GM18526 (cell line): Measurements from ENCODE around the gene CCDC57.

Experiments used
- POLR2A ChIP-seq: IDR thresholded peaks from 3 replicates; pipeline ENCODE4 v1.6.1; 2011; ENCODE audit not compliant: insufficient read length; ENCODE audit errors: extremely low read depth

CCDC57 gene

GRCh38 chr17:82058230-82058854 lies 154.3 kb downstream of the CCDC57 start:
- TF ChIP-seq POLR2A, result no peak

- TF ChIP-seq POLR2A, result no peak
Measured at GRCh38 chr17:82056729-82057621, 155.7 kb downstream of the CCDC57 start.

DNA sequence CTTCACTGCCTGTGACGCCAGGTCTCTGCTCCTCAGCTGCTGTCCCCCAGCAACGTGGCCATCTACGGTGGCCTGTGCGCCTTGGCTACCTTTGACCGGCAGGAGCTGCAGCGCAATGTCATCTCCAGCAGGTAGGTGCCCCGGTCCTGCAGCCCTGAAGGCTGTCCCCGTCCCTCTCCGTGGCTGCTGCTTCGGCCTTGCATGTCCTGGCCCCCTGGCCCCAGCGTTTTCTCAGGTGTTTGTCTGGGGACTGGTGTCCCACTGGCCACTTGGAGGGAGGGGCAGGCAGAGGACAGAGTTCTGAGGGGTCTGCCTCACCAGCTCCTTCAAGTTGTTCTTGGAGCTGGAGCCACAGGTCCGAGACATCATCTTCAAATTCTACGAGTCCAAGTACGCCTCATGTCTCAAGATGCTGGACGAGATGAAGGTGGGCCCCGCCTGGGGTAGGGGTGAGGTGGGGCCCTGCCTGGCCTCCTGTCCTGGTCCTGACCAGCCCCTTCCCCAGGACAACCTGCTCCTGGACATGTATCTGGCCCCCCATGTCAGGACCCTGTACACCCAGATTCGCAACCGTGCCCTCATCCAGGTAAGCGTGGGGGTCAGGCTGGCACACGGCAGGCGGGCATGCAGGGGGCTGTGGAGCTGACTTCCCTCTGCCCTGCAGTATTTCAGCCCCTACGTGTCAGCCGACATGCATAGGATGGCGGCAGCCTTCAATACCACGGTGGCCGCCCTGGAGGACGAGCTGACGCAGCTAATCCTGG lies 156.5 kb downstream of the CCDC57 start:
- TF ChIP-seq POLR2A, result no peak

DNA sequence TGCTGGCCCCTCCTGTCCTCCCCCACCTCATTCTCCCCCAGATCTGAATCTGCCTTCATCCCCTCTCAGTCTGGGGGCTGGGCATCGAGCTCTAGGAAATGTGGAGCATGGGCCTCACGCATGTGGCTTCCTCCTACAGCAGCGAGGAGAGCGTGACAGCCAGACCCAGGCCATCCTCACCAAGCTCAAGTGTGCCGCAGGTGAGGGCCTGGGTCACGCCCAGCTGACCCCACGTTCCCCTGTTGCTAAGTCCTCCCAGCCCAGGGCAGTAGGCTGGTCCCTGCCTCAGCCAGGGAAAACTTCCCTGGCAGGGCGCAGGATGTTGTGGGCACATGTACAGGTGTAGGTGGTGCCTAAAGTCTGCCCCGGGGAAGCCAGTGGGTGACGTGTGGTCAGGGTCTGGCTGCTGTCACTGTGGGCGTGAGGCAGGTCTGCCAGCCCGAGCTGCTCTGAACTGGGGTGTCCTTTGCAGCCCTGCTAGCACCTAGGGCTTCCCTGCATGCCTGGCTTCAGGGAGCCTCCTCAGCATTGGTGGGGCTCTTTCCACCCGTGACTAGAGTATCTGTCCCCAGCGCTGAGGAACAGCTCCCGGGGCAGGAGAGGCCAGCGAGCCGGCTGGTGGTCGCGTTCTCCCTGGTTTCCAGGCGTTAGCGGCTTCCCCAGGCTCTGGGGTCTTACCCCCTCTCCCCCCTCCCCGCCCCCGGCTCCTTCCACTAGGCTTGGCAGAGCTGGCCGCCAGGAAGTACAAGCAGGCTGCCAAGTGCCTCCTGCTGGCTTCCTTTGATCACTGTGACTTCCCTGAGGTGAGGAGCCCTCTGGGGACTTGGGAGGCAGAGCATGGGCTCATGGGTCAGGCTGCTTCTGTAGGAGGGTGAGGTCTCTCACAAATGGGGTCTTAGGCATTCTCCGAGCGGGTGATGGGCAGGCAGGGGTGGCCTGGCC lies 157.3 kb downstream of the CCDC57 start:
- no peak for TF ChIP-seq POLR2A

DNA sequence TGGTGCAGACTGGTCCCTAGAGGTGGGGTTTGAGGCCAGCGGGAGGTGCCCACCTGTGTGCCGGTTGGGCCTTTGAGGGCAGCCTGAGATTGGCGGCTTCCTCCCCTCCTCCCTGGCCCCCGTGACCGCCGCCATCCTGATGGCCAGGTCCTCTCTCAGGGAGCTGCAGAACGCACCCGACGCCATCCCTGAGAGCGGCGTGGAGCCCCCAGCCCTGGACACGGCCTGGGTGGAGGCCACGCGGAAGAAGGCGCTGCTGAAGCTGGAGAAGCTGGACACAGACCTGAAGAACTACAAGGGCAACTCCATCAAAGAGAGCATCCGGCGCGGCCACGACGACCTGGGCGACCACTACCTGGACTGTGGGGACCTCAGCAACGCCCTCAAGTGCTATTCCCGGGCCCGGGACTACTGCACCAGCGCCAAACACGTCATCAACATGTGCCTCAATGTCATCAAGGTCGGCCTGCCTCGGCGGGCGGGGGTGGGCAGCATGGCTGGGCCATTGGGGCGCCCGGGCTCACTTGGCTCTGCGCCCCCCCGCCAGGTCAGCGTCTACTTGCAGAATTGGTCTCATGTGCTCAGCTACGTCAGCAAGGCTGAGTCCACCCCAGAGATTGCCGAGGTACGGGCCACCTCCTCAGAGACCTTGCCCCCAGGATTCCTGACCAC lies 158.2 kb downstream of the CCDC57 start:
- TF ChIP-seq POLR2A, result no peak

DNA sequence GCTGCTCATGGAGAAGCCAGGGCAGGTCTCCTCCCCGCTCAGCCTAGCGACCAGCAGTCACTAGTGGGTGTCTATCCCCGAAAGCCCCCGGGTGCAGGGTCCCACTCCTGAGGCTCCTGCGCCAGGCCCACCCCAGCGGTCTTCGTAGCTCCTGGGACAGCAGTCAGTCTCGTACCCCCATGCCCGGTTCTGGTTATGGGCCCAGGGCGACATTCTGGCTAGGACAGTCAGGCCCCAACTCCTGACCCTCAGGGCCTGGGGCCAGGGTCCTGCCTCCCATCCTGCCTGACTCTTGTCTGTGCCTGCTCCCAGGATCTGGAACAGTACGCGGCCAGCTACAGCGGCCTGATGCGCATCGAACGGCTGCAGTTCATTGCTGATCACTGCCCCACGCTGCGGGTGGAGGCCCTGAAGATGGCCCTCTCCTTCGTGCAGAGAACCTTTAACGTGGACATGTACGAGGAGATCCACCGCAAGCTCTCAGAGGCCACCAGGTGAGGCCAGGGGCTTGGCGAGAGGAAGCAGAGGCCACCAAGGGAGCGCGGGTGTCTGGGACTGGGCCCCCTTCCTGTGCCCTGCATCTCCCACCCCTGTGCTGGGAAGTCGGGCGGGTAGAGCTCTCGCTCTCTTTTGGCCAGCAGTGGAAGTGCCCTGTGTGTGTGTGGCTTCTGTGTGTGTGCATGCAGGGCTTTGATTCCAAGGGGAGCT lies 158.9 kb downstream of the CCDC57 start:
- TF ChIP-seq POLR2A, result no peak

- TF ChIP-seq POLR2A, result no peak
Measured at GRCh38 chr17:82053130-82053529, 159.5 kb downstream of the CCDC57 start.

GRCh38 chr17:82052638-82053059 lies 160.0 kb downstream of the CCDC57 start:
- TF ChIP-seq POLR2A, result no peak

- TF ChIP-seq POLR2A, result peak; percentile 59
Measured at GRCh38 chr17:82051776-82052637, 160.6 kb downstream of the CCDC57 start, which contains the start of the genes GPS1 and RFNG. GPS1 (plus strand) TSS chr17:82051898; CDS start chr17:82051932, 34 bp downstream. RFNG (minus strand) TSS chr17:82051811; CDS start chr17:82051766, 45 bp downstream.
